Measurements from ENCODE around the gene TWSG1.
"Not testable (repeated sequence)": the region's sequence is repeated elsewhere in the genome, so short reads cannot be mapped to it uniquely, and the experiment has no call there.

Gene TWSG1

GRCh38 chr18:9426753-9427152 is 92.2 kb downstream of the TWSG1 start:
- DNase-seq (ENCODE audit: low read depth) = no peak

GRCh38 chr18:9428301-9428706 is 93.7 kb downstream of the TWSG1 start:
- no peak for DNase-seq (ENCODE audit: low read depth)

DNA sequence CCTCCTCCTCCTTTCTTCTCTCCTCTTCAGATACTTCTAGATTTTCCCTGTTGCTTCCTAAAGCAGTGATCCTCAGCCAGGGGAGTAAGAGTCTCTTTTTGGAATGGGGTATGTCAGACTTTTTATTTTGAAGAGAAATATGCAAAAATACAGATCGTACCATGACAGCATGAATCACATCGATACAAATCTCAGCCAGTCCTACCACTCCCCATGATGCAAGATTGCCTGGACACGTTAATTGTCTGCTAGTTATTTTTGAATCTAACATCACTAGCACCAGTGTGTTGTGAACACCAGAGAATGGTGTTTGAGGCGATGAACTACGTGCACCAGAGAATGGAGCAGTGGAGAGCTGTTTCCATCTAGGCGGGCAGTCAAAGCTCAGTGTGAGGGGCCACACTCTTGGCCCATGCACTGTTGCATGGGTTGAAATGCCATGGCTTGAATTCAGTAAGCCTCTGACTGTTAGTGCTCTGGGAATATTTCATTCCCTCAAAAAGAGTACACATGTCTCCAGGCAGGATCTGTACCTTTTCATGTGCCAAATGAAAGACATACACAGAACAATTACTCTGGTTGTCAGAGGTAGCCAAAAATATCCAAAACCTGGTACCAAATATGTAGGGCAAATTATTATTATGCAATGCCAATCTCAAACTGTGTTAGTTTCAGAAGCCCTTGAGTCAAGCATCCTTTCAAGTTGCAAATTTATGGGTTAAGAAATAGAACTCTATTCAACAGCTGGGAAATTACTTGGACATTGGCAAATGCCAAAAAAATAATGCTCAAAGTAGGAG is 94.5 kb downstream of the TWSG1 start:
- no peak for DNase-seq (ENCODE audit: low read depth)

GRCh38 chr18:9429662-9429993 is 95.1 kb downstream of the TWSG1 start:
- DNase-seq (ENCODE audit: low read depth) = no peak

GRCh38 chr18:9430315-9430714 is 95.7 kb downstream of the TWSG1 start:
- DNase-seq (ENCODE audit: low read depth) = not testable (repeated sequence)

DNA sequence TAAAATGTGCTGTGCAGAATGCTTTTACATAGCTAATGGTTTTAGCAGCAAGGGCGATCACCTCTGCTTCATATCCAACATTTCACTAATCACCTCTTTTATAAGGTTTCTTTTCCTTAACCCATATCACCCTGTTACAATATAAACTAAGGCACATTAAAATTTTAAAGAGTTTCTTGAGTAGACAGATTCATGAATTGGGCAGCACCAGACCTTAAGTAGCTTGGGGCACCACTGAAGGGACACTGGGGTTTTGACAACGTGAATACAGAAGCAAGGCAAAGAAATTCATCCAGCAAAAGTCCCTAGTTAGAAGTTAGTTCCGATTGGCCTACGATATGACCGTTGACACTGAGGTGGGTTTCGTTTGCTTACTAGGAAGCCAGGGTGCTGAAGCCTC is 96.7 kb downstream of the TWSG1 start:
- DNase-seq (ENCODE audit: low read depth) = no peak

DNA sequence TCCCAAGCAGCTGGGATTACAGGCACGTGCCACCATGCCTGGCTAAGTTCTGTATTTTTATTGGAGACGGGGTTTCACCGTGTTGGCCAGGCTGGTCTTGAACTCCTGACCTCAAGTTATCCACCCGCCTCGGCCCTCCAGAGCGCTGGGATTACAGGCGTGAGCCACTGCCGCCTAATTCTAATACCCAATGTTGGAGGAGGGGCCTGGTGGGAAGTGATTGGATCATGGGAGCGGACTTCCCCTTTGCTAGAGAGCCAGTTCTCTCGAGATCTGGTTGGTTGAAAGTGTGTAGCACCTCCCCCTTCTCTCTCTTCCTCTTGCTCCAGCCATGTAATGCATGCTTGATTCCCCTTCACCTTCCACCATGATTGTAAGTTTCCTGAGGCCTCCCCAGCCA is 98.5 kb downstream of the TWSG1 start:
- not testable (repeated sequence) for DNase-seq (ENCODE audit: low read depth)

GRCh38 chr18:9433671-9434121 is 99.1 kb downstream of the TWSG1 start:
- DNase-seq (ENCODE audit: low read depth) = no peak

DNA sequence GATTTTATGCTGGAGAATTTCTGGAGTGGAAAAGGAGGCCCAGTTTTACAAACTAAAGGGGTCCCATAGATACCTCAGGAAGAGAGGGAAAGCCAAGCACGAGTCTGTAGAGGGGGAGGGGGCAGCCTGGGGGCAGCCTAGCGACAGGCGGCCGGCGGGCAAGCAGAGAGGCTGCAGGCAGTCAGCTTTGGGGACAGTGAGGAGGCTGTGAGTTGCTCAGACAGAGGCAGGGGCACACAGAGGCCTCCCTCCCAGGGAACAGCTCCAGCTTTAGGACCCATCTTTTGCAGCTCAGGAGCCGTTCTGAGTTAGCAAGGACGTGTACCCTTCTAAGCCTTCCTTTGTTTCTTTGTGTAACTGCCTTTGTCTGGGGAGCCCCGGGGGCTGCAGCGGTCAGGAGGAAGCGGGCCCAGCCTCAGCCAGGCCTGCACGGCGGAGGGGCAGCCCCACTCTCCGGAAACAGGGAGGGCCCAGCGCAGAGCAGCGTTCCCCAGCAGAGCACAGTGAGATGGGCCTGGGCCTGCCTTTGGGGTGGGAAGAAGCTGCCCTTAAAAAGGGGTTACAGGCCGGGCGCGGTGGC is 99.6 kb downstream of the TWSG1 start:
- DNase-seq (ENCODE audit: low read depth) = no peak

GRCh38 chr18:9435041-9435440 is 100.5 kb downstream of the TWSG1 start:
- DNase-seq (ENCODE audit: low read depth) = no peak

- DNase-seq (ENCODE audit: low read depth) = no peak
Observed at GRCh38 chr18:9436206-9436929, 101.8 kb downstream of the TWSG1 start.

DNA sequence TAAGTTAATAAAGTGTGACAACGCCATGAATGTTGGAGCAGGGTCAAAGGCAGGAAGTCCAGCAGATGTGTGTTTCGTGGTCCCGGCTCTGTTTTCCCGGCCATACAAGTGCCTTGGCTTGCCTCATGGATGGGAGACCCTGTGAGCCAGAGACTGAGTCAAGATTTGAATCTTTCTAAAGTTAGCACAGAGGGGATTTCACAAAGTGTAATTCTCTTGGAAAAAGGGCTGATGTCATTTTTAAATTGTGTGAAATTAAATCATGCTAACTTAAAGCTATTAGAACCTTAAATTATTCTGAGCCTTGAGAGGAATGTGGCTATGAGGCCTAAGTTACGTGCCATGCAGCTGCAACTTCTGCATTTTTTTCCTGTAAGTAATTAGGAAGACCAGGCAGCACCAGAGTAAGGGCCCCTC is 102.5 kb downstream of the TWSG1 start:
- DNase-seq (ENCODE audit: low read depth) = no peak

DNA sequence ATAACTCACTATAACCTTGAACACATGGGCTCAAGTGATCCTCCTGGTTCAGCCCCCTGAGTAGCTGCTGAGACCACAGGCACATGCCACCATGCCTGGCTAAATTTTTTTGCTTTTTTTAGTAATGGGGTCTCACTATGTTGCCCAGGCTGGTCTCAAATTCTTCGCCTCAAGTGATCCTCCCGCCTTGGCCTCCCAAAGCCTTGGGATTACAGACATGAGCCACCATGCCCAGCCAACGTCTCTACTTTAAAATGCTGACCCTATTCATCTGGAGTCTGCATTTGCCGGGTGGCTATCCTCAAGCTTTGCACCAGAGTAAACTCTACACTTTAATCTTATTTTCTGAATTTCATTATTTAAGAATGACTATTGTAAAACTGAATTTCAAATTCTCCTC is 103.1 kb downstream of the TWSG1 start:
- no peak for DNase-seq (ENCODE audit: low read depth)

DNA sequence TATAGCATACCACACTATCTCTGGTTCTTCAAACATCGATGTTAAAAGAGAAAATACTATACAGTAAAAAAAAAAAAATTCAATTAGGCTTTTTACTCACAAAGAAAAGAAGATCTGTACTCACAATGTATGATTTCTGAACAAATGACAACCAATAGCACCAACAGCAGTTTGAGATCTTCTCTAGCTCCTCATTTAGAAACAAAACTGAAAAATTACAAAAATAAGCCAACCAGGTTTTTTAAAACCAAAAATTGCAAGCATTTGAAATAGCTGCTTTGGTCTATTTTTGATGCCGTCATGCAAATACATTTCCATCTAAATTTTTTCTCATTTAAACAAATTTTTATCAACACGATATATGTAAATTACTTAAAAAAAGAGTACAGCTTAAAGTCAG is 106.5 kb downstream of the TWSG1 start:
- DNase-seq (ENCODE audit: low read depth) = no peak

DNA sequence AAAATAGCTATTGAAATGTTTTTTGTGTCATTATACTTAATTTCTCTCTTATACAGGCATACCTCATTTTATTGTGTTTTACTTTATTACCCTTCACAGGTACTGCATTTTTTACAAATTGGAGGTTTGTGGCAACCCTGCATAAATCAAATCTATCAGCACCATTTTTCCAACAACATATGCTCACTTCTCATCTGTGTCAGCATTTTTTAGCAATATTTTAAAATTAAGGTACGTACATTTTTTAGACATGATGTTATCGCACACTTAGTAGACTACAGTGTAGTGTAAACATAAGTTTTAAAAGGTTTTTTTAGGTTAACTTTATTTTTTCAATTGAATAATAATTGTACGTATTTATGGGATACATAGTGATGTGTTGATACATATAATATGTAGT is 110.0 kb downstream of the TWSG1 start:
- no peak for DNase-seq (ENCODE audit: low read depth)

GRCh38 chr18:9446839-9447238 is 112.3 kb downstream of the TWSG1 start:
- no peak for DNase-seq (ENCODE audit: low read depth)

GRCh38 chr18:9447334-9447733 is 112.8 kb downstream of the TWSG1 start:
- DNase-seq (ENCODE audit: low read depth) = no peak

- no peak for DNase-seq (ENCODE audit: low read depth)
Observed at GRCh38 chr18:9449600-9450414, 115.2 kb downstream of the TWSG1 start.

DNA sequence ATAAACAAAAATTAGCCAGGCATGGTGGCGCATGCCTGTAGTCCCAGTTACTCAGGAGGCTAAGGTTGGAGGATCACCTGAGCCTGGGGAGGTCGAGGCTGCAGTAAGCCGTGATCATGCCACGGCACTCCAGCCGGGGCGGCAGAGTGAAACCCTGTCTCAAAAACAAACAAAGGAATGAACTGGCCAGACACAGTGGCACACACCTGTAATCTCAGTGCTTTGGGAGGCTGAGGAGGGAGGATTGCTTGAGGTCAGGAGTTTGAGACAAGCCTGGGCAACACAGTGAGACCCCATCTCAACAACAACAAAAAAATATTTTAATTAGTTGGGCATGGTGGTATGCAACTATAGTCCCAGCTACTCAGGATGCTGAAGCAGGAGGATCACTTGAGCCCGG is 116.3 kb downstream of the TWSG1 start:
- not testable (repeated sequence) for DNase-seq (ENCODE audit: low read depth)
